ENCODE measurements around the gene PSG11.
"Not testable (repeated sequence)": the region's sequence is repeated elsewhere in the genome, so short reads cannot be mapped to it uniquely, and the experiment has no call there.

DNA sequence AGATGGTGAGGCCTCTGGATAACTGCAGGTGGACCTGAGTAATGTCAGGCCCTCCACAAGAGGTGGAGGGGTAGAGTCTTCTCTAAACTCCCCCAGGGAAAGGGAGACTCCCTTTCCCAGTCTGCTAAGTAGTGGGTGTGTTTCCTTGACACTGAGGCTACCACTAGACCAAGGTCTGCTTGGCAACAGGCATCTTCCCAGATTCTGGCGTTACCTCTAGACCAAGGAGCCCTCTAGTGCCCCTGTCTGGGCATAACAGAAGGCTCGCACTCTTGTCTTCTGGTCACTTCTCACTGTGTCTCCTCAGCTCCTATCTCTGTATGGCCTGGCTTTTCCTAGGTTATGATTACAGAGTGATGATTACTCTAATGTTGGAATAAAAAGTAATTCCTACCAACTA, 5.4 kb upstream of the PSG11 start:
- not testable (repeated sequence) for TF ChIP-seq POLR2A, POLR2AphosphoS5 (IDR thresholded peaks at IDR 0.05)
- TF ChIP-seq, protein P1, sequence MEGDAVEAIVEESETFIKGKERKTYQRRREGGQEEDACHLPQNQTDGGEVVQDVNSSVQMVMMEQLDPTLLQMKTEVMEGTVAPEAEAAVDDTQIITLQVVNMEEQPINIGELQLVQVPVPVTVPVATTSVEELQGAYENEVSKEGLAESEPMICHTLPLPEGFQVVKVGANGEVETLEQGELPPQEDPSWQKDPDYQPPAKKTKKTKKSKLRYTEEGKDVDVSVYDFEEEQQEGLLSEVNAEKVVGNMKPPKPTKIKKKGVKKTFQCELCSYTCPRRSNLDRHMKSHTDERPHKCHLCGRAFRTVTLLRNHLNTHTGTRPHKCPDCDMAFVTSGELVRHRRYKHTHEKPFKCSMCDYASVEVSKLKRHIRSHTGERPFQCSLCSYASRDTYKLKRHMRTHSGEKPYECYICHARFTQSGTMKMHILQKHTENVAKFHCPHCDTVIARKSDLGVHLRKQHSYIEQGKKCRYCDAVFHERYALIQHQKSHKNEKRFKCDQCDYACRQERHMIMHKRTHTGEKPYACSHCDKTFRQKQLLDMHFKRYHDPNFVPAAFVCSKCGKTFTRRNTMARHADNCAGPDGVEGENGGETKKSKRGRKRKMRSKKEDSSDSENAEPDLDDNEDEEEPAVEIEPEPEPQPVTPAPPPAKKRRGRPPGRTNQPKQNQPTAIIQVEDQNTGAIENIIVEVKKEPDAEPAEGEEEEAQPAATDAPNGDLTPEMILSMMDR (IDR thresholded peaks at IDR 0.05): not testable (repeated sequence)

All from breast epithelium (tissue), 3 donors.